Islet of Langerhans (tissue), 1 donor: ENCODE measurements around the gene ARHGAP22.
A peak's percentile ranks its signal among the peaks of the same experiment; 100 is the strongest.

ENCODE experiments used
- FAIRE-seq: peaks from one replicate; lab custom pipeline; 2011; peaks lifted over from hg19 to GRCh38; lab: Jason Lieb, UNC

ARHGAP22 gene

GRCh38 chr10:48477616-48478015 is 127.3 kb downstream of the ARHGAP22 start:
- FAIRE-seq, result no peak

- no peak for FAIRE-seq
These were observed 127.7 kb downstream of the ARHGAP22 start for GRCh38 chr10:48477141-48477540.

- no peak for FAIRE-seq
These were observed 128.4 kb downstream of the ARHGAP22 start for GRCh38 chr10:48476279-48476982.

- no peak for FAIRE-seq
These were observed 129.0 kb downstream of the ARHGAP22 start for GRCh38 chr10:48475943-48476278.

GRCh38 chr10:48474765-48475365 is 130.0 kb downstream of the ARHGAP22 start:
- FAIRE-seq, result peak; percentile 80

- no peak for FAIRE-seq
These were observed 131.2 kb downstream of the ARHGAP22 start for GRCh38 chr10:48473704-48474103.

GRCh38 chr10:48472501-48473069 is 132.3 kb downstream of the ARHGAP22 start:
- FAIRE-seq, result no peak

- no peak for FAIRE-seq
These were observed 133.7 kb downstream of the ARHGAP22 start for GRCh38 chr10:48470893-48471805.

GRCh38 chr10:48470115-48470892 is 134.6 kb downstream of the ARHGAP22 start:
- no peak for FAIRE-seq

GRCh38 chr10:48469516-48470020 is 135.3 kb downstream of the ARHGAP22 start:
- FAIRE-seq, result no peak

- FAIRE-seq, result no peak
These were observed 135.9 kb downstream of the ARHGAP22 start for GRCh38 chr10:48468866-48469511.

GRCh38 chr10:48468130-48468790 is 136.6 kb downstream of the ARHGAP22 start:
- no peak for FAIRE-seq

- FAIRE-seq, result no peak
These were observed 137.2 kb downstream of the ARHGAP22 start for GRCh38 chr10:48467669-48468068.

- FAIRE-seq, result no peak
These were observed 138.1 kb downstream of the ARHGAP22 start for GRCh38 chr10:48466611-48467240.

GRCh38 chr10:48465860-48466521 is 138.9 kb downstream of the ARHGAP22 start:
- FAIRE-seq, result no peak

GRCh38 chr10:48464871-48465736 is 139.8 kb downstream of the ARHGAP22 start:
- no peak for FAIRE-seq

- no peak for FAIRE-seq
These were observed 140.6 kb downstream of the ARHGAP22 start for GRCh38 chr10:48464121-48464870.
